Dedifferentiated amniotic fluid mesenchymal stem cell (primary cell): ENCODE measurements around the gene THADA.

Experiments used
- DNase-seq: peaks from one replicate; pipeline ENCODE4 v3.0.0-alpha.2; 2016; ENCODE audit errors: extremely low spot score

Gene THADA

GRCh38 chr2:43248621-43249020 is 347.2 kb downstream of the THADA start:
- DNase-seq: no peak

- DNase-seq: no peak
Observed at GRCh38 chr2:43246641-43247040, 349.2 kb downstream of the THADA start.

- no peak for DNase-seq
Observed at GRCh38 chr2:43241558-43241957, 354.3 kb downstream of the THADA start.

- DNase-seq: no peak
Observed at GRCh38 chr2:43240766-43241150, 355.1 kb downstream of the THADA start.

GRCh38 chr2:43239981-43240765 is 355.7 kb downstream of the THADA start:
- no peak for DNase-seq

GRCh38 chr2:43238813-43239212 is 357.0 kb downstream of the THADA start:
- no peak for DNase-seq

- DNase-seq: no peak
Observed at GRCh38 chr2:43238176-43238575, 357.7 kb downstream of the THADA start.

GRCh38 chr2:43233218-43234212 is 362.3 kb downstream of the THADA start:
- no peak for DNase-seq

- no peak for DNase-seq
Observed at GRCh38 chr2:43230951-43231827, 364.6 kb downstream of the THADA start.

GRCh38 chr2:43230351-43230885 is 365.4 kb downstream of the THADA start:
- DNase-seq: no peak

- no peak for DNase-seq
Observed at GRCh38 chr2:43228756-43229659, 366.8 kb downstream of the THADA start.

GRCh38 chr2:43228321-43228751 is 367.5 kb downstream of the THADA start:
- DNase-seq: no peak

GRCh38 chr2:43227830-43228281 is 368.0 kb downstream of the THADA start:
- no peak for DNase-seq

GRCh38 chr2:43226955-43227829 is 368.6 kb downstream of the THADA start:
- DNase-seq: peak; percentile 67

GRCh38 chr2:43226558-43226954 is 369.3 kb downstream of the THADA start, which contains the start of gene ZFP36L2:
Gene ZFP36L2, minus strand, starts transcription at chr2:43226606. Its CDS starts 291 bp downstream, at chr2:43226315.
- DNase-seq: peak; percentile 92

GRCh38 chr2:43225788-43226557 is 369.9 kb downstream of the THADA start:
- peak; percentile 36 for DNase-seq

- DNase-seq: peak; percentile 44
Observed at GRCh38 chr2:43225093-43225787, 370.6 kb downstream of the THADA start.
